B cell (primary cell): Measurements from ENCODE around the gene CHD5. TPM values are rescaled to one million over a fixed set of nuclear protein-coding genes. Genes with fewer than 3 reads are reported as not detected.

Experiments used
- ATAC-seq: fragments of 200-7000 bp; cut with Tn5 transposase; one replicate; pipeline ENCODE4 v1.10.0; 2021; ENCODE audit warnings: low read depth, mild to moderate bottlenecking, moderate number of reproducible peaks, moderate library complexity
- CTCF ChIA-PET: fragments of 350-600 bp; sonication (Branson Sonifier 250); formaldehyde crosslinking; loops from one replicate; lab custom pipeline; 2021; ENCODE audit warnings: antibody characterized with exemption, inconsistent platforms; lab: Charles Lee
- POLR2A ChIA-PET: fragments of 350-600 bp; sonication (Branson Sonifier 250); formaldehyde crosslinking; loops from one replicate; lab custom pipeline; 2021; ENCODE audit warnings: antibody characterized with exemption; lab: Charles Lee
- DNase-seq: peaks from one replicate; pipeline ENCODE4 v3.0.0; 2013
- H2AFZ ChIP-seq: 2 replicates; pipeline ENCODE4 v1.6.1; 2012; ENCODE audit warnings: mild to moderate bottlenecking, low read depth, low read length; ENCODE audit not compliant: insufficient read depth, poor library complexity, severe bottlenecking
- H3K27ac ChIP-seq, 2 donors: 1 replicate in 1 of 2; 2 replicates in 1 of 2; pipeline ENCODE4 v1.5.1; 2012 to 2013; ENCODE audit warnings: low read length in 2 of 2, mild to moderate bottlenecking in 2 of 2, moderate library complexity in 1 of 2
- H3K27me3 ChIP-seq, 4 experiments: fragments of 200-600 bp in 1 of 4; sonication (generic) in 1 of 4; replicated peaks in 1 of 4; 1 replicate in 2 of 4; 2 replicates in 2 of 4; pipeline versions ENCODE4 v1.6.1 to v1.7.0; 2013 to 2016; ENCODE audit warnings: low read length in 3 of 4, mild to moderate bottlenecking in 2 of 4, mixed read lengths in 1 of 4, moderate library complexity in 1 of 4; ENCODE audit not compliant: insufficient read depth in 4 of 4, control insufficient read depth in 3 of 4; ENCODE audit errors: control extremely low read depth in 1 of 4
- H3K36me3 ChIP-seq, 2 experiments: replicated peaks in 1 of 2; 1 replicate in 1 of 2; 2 replicates in 1 of 2; pipeline versions ENCODE4 v1.6.1 to v1.7.1; 2013; ENCODE audit warnings: low read length in 1 of 2; ENCODE audit not compliant: insufficient read depth in 2 of 2, control insufficient read depth in 1 of 2; ENCODE audit errors: control extremely low read depth in 1 of 2, extremely low read depth in 1 of 2
- H3K4me1 ChIP-seq, 2 donors: fragments of 200-600 bp in 1 of 2; sonication (generic) in 1 of 2; 1 replicate in 1 of 2; 2 replicates in 1 of 2; pipeline versions ENCODE4 v1.5.1 to v1.6.1; 2013 to 2017; ENCODE audit warnings: low read length in 2 of 2; ENCODE audit not compliant: control insufficient read depth in 2 of 2, insufficient read depth in 2 of 2
- H3K4me2 ChIP-seq: replicated peaks from 2 replicates; pipeline ENCODE3; 2012; ENCODE audit warnings: mild to moderate bottlenecking, low read depth, low read length; ENCODE audit not compliant: poor library complexity, severe bottlenecking
- H3K4me3 ChIP-seq, 5 experiments: fragments of 200-600 bp in 1 of 5; sonication (generic) in 1 of 5; 1 replicate in 3 of 5; 2 replicates in 2 of 5; pipeline versions ENCODE4 v1.5.1 to v1.7.0; 2011 to 2016; ENCODE audit warnings: low read length in 4 of 5, mild to moderate bottlenecking in 4 of 5, low read depth in 2 of 5, control low read depth in 1 of 5, moderate library complexity in 1 of 5; ENCODE audit not compliant: insufficient read depth in 1 of 5; ENCODE audit errors: control extremely low read depth in 1 of 5, extremely low read depth in 1 of 5
- H3K79me2 ChIP-seq: fragments of 200-600 bp; sonication (generic); one replicate; pipeline ENCODE4 v1.6.0; 2016; ENCODE audit warnings: low read length; ENCODE audit not compliant: control insufficient read depth, insufficient read depth
- H3K9ac ChIP-seq: fragments of 200-600 bp; sonication (generic); 2 replicates; pipeline ENCODE4 v1.6.1; 2017; ENCODE audit warnings: mild to moderate bottlenecking, low read length, moderate library complexity
- H3K9me3 ChIP-seq, 3 donors: one replicate each; pipeline versions ENCODE4 v1.6.1 to v1.7.1; 2013; ENCODE audit warnings: low read length in 2 of 3; ENCODE audit not compliant: control insufficient read depth in 2 of 3, insufficient read depth in 1 of 3; ENCODE audit errors: control extremely low read depth in 1 of 3
- H4K20me1 ChIP-seq: 2 replicates; pipeline ENCODE4 v1.6.0; 2012; ENCODE audit warnings: mild to moderate bottlenecking, low read length; ENCODE audit not compliant: insufficient read depth, control insufficient read depth, poor library complexity, severe bottlenecking
- H3K27ac Mint-ChIP-seq: one replicate; pipeline ENCODE4 v1.8.0; 2021; ENCODE audit warnings: mixed read lengths
- H3K27me3 Mint-ChIP-seq: one replicate; pipeline ENCODE4 v1.8.0; 2021; ENCODE audit warnings: mixed read lengths
- H3K4me1 Mint-ChIP-seq: one replicate; pipeline ENCODE4 v1.8.0; 2021; ENCODE audit warnings: mixed read lengths
- H3K4me3 Mint-ChIP-seq: one replicate; pipeline ENCODE4 v1.8.0; 2021; ENCODE audit warnings: mixed read lengths
- H3K9me3 Mint-ChIP-seq: one replicate; pipeline ENCODE4 v1.8.0; 2022; ENCODE audit warnings: mixed read lengths; ENCODE audit not compliant: insufficient read depth
- EZH2 ChIP-seq: IDR thresholded peaks from 2 replicates; pipeline ENCODE4 v1.6.1; 2012; ENCODE audit warnings: borderline replicate concordance, low read depth, mild to moderate bottlenecking, moderate library complexity, low read length; ENCODE audit not compliant: insufficient read depth, poor library complexity, severe bottlenecking
- WGBS: methylation state at CpG from one replicate; pipeline ENCODE4 v1.1.5; 2013; ENCODE audit warnings: missing lambda C conversion rate; ENCODE audit not compliant: insufficient coverage; 5-methylcytosine and 5-hydroxymethylcytosine counted together
- intact Hi-C: fragments of 100-400 bp; cut with micrococcal nuclease; formaldehyde crosslinking; loops from one replicate; pipeline ENCODE4 v1.10.0; 2022
- polyA plus RNA-seq: library from polyadenylated mRNA; depleted of rRNA; stranded (reverse); fragments of >200 nt; gene quantifications from 2 replicates; pipeline ENCODE4 v1.2.3, GENCODE V29; 2012
- total RNA-seq, 2 donors: library from RNA; stranded (reverse); fragments of 120-200 nt in 1 of 2; gene quantifications; 1 replicate in 1 of 2; 2 replicates in 1 of 2; pipeline versions ENCODE4 v1.2.3 to v1.2.4, GENCODE V29; 2013 to 2022
- TF ChIP-seq, protein P1 (sequence below): fragments of 200-600 bp; IDR thresholded peaks from one replicate; pipeline ENCODE4 v1.8.0; 2022; ENCODE audit warnings: antibody characterized with exemption, mild to moderate bottlenecking

CHD5 gene
- total and polyA plus RNA-seq, 2 donors (not counting 1 experiment from before 2014, with no cell fraction given): 0.18 to 0.20 TPM

DNA sequence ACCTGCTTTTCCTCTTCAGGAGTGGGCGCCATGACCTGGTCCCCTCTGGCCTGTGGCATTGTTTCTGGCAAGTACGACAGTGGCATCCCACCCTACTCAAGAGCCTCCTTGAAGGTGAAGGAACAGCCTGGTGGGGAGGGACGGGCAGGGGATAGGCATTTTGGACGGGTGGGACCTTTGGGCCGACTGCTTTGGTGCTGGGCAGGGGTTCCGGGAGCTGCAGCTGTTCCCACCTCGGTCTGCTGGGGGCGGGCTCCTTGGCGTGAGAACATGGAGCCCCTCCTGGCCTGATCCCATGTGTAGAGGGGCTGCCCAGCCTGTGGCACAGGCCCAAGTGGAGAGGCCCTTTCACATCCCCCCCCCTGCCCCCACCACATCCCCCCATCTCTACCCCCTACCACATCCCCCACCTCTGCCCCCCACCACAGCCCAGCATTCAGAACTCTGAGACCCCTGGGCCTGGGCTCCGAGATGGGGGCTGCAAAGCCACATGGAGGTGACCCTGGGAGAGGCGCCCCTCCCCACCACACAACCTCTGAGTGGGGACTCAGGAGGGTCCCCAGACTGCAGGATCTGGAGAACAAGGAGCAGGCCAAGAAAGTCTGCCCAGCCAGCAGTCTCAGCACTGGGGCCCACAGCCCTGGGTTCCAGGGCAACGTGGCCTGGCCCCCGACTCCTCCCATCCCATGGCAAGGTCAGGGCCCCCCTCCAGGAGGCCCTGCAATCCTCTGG lies 84.4 kb downstream of the CHD5 start:
- H3K27ac ChIP-seq: no peak overlapping the region
- POLR2A ChIA-PET: no interaction called here
- 99% methylated on average over 12 of the region's 13 CpGs for WGBS

More for the DNA sequence above, 84.4 kb downstream of the CHD5 start:
- CTCF ChIA-PET: no interaction called here
- Histone ChIP-seq H3K9me3 (no peaks in the 10 kb centered on the region), H3K9ac (no peak overlapping the region), H3K4me1 (no peaks in the 10 kb centered on the region), H4K20me1 (no peaks in the 10 kb centered on the region), H3K27me3 (no peaks in the 10 kb centered on the region), H3K36me3 (peaks cover 2 to 36% of the 10 kb centered on the region in 2 experiments), H3K79me2 (no peaks in the 10 kb centered on the region), H3K4me3 (no peak overlapping the region), H2AFZ (no peak overlapping the region), H3K4me2 (no peak overlapping the region)
- H3K27ac Mint-ChIP-seq: no peak overlapping the region
- DNase-seq (no peak), ATAC-seq (no peak)
- intact Hi-C loops: no loop called here
- H3K4me3 Mint-ChIP-seq: no peak overlapping the region
- H3K9me3 Mint-ChIP-seq: no peaks in the 10 kb centered on the region
- H3K27me3 Mint-ChIP-seq: no peaks in the 10 kb centered on the region
- H3K4me1 Mint-ChIP-seq: no peaks in the 10 kb centered on the region
- TF ChIP-seq, protein P1, sequence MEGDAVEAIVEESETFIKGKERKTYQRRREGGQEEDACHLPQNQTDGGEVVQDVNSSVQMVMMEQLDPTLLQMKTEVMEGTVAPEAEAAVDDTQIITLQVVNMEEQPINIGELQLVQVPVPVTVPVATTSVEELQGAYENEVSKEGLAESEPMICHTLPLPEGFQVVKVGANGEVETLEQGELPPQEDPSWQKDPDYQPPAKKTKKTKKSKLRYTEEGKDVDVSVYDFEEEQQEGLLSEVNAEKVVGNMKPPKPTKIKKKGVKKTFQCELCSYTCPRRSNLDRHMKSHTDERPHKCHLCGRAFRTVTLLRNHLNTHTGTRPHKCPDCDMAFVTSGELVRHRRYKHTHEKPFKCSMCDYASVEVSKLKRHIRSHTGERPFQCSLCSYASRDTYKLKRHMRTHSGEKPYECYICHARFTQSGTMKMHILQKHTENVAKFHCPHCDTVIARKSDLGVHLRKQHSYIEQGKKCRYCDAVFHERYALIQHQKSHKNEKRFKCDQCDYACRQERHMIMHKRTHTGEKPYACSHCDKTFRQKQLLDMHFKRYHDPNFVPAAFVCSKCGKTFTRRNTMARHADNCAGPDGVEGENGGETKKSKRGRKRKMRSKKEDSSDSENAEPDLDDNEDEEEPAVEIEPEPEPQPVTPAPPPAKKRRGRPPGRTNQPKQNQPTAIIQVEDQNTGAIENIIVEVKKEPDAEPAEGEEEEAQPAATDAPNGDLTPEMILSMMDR: no peak
- no peak for TF ChIP-seq EZH2
